ENCODE results near the gene CRYBB3. TPM values are rescaled to one million over a fixed set of nuclear protein-coding genes. Genes with fewer than 3 reads are reported as not detected.

CRYBB3 gene
- total RNA-seq (2022) (0.65 TPM in 1 of 2 replicates, not detected in the other), Bru-seq, nascent RNA (percentile 63 among the genes with signal in this experiment), BruChase-seq, experiment 1, labeled RNA remaining after a 2-hour chase (percentile 53 among the genes with signal in this experiment), BruChase-seq, experiment 2, labeled RNA remaining after a 6-hour chase (percentile 51 among the genes with signal in this experiment)
- long read RNA-seq, result 0 reads

DNA sequence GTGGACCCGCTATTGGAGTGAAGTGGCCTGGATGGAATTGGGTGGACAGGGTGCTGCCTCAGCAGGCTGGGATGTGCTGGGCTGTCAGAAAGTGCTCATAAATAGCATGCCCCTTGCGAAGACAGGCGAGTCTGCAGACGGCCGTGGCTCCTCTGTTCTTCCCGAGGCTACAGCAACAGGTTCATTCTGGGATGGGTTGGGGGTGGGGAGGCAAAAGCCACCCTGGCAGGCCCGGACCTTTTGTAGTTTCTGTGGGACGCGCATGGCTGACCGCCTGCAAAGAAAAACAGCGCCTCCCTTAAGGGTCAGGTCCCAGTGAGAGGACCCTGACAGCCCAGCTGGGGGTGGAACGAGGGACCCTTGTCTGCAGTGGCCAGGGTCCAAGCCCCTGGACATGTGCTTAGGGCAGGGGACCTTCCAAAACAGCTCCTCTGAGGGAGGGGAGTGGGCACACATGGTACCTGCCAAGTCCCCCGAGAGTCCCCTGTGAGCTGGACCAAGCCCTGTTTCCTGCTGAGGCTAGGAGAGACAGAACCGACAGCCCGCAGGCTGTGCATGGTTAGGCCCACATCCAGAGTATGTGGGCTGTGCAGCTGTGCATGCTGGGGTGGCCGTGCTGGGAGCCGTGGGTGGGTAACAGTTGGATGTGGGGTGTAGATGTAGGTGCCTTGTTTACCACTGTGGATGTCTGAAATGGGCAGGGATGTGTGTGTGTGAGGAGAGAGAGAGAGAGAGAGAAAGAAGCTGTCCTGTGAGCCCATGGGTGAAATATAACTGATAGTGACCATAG lies at the start of gene CRYBB3:
Gene CRYBB3 (plus strand): TSS at position 128 of the 790 bp plus-strand sequence. CDS start 1,539 bp downstream, outside the sequence.
- Mint-ChIP-seq H3K36me3 (ENCODE audit: insufficient read depth, unreplicated experiment) (peaks cover 17% of the 10 kb centered on the region), H3K27me3 (ENCODE audit: insufficient read depth, unreplicated experiment) (no peaks in the 10 kb centered on the region), H3K9me3 (ENCODE audit: unreplicated experiment) (no peaks in the 10 kb centered on the region), H3K4me3 (ENCODE audit: unreplicated experiment) (no peak within 1 kb of the TSS), H3K4me1 (ENCODE audit: low read depth, unreplicated experiment) (no peaks in the 10 kb centered on the region), H3K27ac (ENCODE audit: unreplicated experiment) (no peak within 1 kb of the TSS)
- Histone ChIP-seq H3K4me3 (ENCODE audit: low read depth, low read length) (no peak within 1 kb of the TSS), H3K27me3 (replicated peaks; ENCODE audit: control insufficient read depth, insufficient read depth, low read length) (no peaks in the 10 kb centered on the region), H3K36me3 (ENCODE audit: control insufficient read depth, insufficient read depth, low read length) (no peaks in the 10 kb centered on the region; the same call in none of the 2 replicates), H3K4me1 (no peaks in the 10 kb centered on the region), H3K9me3 (no peaks in the 10 kb centered on the region)
- CTCF ChIA-PET, result no interaction called here
- POLR2A ChIA-PET, result no interaction called here
- intact Hi-C loops (cut with micrococcal nuclease; ENCODE audit: unreplicated experiment), result no loop called here
- BruUV-seq (replicated peaks), result no TSS peak
- TF ChIP-seq, protein P1, sequence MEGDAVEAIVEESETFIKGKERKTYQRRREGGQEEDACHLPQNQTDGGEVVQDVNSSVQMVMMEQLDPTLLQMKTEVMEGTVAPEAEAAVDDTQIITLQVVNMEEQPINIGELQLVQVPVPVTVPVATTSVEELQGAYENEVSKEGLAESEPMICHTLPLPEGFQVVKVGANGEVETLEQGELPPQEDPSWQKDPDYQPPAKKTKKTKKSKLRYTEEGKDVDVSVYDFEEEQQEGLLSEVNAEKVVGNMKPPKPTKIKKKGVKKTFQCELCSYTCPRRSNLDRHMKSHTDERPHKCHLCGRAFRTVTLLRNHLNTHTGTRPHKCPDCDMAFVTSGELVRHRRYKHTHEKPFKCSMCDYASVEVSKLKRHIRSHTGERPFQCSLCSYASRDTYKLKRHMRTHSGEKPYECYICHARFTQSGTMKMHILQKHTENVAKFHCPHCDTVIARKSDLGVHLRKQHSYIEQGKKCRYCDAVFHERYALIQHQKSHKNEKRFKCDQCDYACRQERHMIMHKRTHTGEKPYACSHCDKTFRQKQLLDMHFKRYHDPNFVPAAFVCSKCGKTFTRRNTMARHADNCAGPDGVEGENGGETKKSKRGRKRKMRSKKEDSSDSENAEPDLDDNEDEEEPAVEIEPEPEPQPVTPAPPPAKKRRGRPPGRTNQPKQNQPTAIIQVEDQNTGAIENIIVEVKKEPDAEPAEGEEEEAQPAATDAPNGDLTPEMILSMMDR (IDR thresholded peaks at IDR 0.05; ENCODE audit: insufficient read depth in 1 of 2, low read depth in 1 of 2, low read length in 1 of 2, severe bottlenecking in 1 of 2, unreplicated experiment in 1 of 2), result no peak
- no peak for DNase-seq

DNA sequence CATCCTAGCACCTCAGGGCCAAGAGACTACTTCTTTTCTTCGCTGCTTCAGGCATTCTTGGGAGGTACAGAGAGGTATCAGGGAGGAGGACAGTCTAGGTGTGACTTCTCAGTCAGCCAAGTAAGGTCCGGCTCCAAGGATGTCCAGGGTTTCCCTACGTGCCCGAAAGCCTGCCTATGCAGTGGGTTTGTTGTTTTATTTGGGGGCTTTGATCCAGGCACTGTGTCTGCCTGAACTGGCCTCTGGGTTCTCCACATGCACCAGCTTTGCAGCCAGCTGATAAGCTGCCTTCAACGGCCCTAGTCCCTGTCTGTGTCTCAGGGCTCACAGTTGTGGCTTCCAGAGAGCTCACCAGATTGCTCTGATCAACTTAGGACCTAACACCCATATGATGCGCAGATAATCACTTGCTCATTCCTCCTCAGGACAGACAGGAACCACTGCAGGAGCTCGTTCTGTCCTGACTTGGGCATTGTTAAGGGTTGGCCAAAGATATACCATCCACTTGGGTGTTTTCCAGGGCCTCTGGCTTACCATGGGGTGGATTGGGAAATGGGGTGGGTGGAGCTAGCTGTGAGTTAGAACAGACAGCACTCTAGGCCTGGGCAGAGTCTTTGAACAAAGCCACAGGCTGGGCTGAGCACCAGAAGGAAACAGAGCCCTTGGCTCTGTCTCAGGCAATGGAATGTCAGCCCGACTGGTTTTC lies 45.5 kb upstream of the CRYBB3 start:
- H3K27me3 ChIP-seq (replicated peaks; ENCODE audit: control insufficient read depth, insufficient read depth, low read length), result no peaks in the 10 kb centered on the region
- H3K36me3 ChIP-seq (ENCODE audit: control insufficient read depth, insufficient read depth, low read length), result no peaks in the 10 kb centered on the region
- Mint-ChIP-seq H3K4me1 (ENCODE audit: low read depth, unreplicated experiment) (no peaks in the 10 kb centered on the region), H3K36me3 (ENCODE audit: insufficient read depth, unreplicated experiment) (peaks cover 6% of the 10 kb centered on the region), H3K9me3 (ENCODE audit: unreplicated experiment) (no peaks in the 10 kb centered on the region), H3K27ac (ENCODE audit: unreplicated experiment) (no peak overlapping the region), H3K4me3 (ENCODE audit: unreplicated experiment) (no peak overlapping the region), H3K27me3 (ENCODE audit: insufficient read depth, unreplicated experiment) (no peaks in the 10 kb centered on the region)
- POLR2A ChIA-PET, result no interaction called here
- no peaks in the 10 kb centered on the region for H3K9me3 ChIP-seq
- TF ChIP-seq, protein P1 (IDR thresholded peaks at IDR 0.05; ENCODE audit: insufficient read depth in 1 of 2, low read depth in 1 of 2, low read length in 1 of 2, severe bottlenecking in 1 of 2, unreplicated experiment in 1 of 2), result no peak
- intact Hi-C loops (cut with micrococcal nuclease; ENCODE audit: unreplicated experiment), result no loop called here
- no peaks in the 10 kb centered on the region for H3K4me1 ChIP-seq
- DNase-seq, result peak in 1 of 2 experiments; percentile 34
- CTCF ChIA-PET, result interaction anchor here (1.0 to 1.2 kb wide), 2 partner anchors 42 to 72 kb away, joined by 4 read pairs; no protein-coding TSS in a partner anchor
- BruUV-seq (replicated peaks), result no TSS peak
- no peak overlapping the region for H3K4me3 ChIP-seq (ENCODE audit: low read depth, low read length)

DNA sequence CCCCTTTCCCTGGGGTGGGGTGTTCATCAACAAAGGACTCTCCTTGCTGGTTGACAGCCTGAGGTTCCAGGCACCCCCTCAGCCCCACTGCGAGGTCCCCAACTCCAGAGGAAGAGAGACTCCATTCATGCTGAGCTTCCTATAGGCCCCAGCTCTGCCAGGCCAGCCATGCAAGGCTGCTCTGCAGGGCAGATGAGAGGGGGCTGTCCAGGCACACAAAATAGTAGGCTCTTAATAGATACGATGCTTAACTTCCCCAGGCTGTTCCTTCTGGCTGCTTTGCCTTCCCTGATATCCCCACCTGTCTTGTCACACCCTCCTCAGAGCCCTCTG lies 45.0 kb upstream of the CRYBB3 start:
- H3K27ac Mint-ChIP-seq (ENCODE audit: unreplicated experiment), result no peak overlapping the region
- no peaks in the 10 kb centered on the region for H3K9me3 Mint-ChIP-seq (ENCODE audit: unreplicated experiment)
- H3K9me3 ChIP-seq, result no peaks in the 10 kb centered on the region
- TF ChIP-seq, protein P1 (IDR thresholded peaks at IDR 0.05; ENCODE audit: insufficient read depth in 1 of 2, low read depth in 1 of 2, low read length in 1 of 2, severe bottlenecking in 1 of 2, unreplicated experiment in 1 of 2), result no peak
- no peaks in the 10 kb centered on the region for H3K27me3 ChIP-seq (replicated peaks; ENCODE audit: control insufficient read depth, insufficient read depth, low read length)
- peaks cover 2% of the 10 kb centered on the region for H3K36me3 Mint-ChIP-seq (ENCODE audit: insufficient read depth, unreplicated experiment)
- ChIA-PET POLR2A (no interaction called here), CTCF (interaction anchor here (1.0 to 1.2 kb wide), 2 partner anchors 43 to 73 kb away, joined by 4 read pairs; no protein-coding TSS in a partner anchor)
- BruUV-seq (replicated peaks), result no TSS peak
- H3K4me1 Mint-ChIP-seq (ENCODE audit: low read depth, unreplicated experiment), result no peaks in the 10 kb centered on the region
- H3K4me3 Mint-ChIP-seq (ENCODE audit: unreplicated experiment), result no peak overlapping the region
- no peaks in the 10 kb centered on the region for H3K36me3 ChIP-seq (ENCODE audit: control insufficient read depth, insufficient read depth, low read length)
- H3K4me3 ChIP-seq (ENCODE audit: low read depth, low read length), result no peak overlapping the region
- DNase-seq, result no peak
- no peaks in the 10 kb centered on the region for H3K27me3 Mint-ChIP-seq (ENCODE audit: insufficient read depth, unreplicated experiment)
- H3K4me1 ChIP-seq, result no peaks in the 10 kb centered on the region
- intact Hi-C loops (cut with micrococcal nuclease; ENCODE audit: unreplicated experiment), result no loop called here
